Measurements from ENCODE around the gene STARD10. TPM values are rescaled to one million over a fixed set of nuclear protein-coding genes. Genes with fewer than 3 reads are reported as not detected.

The STARD10 gene
- total and polyA plus RNA-seq, 2 donors (not counting 3 experiments of a cell fraction or from before 2014, with no cell fraction given), result 16.1 to 22.5 TPM

DNA sequence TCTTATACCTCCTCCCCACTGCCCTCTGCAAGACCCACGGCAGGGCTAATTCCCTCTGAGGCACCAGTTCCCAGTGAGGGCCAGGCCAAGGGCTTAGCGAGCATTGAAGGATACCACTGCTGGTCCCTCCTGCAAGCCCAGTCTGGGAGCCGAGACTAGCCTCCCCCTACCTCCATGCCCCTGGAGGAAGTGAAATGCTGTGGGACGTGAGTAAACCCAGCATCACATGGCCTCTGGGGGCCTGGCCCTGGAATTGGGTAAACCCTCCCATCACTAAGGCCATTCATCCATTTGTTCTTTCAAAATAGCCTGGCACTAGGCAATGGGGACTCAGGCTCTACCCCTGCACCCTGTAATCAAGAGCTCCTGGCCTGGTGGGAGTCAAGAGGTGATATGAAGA, 66.3 kb downstream of the STARD10 start:
- Histone ChIP-seq H3K36me3 (ENCODE audit: control insufficient read depth in 2 of 2, extremely low read depth in 1 of 2, insufficient read depth in 2 of 2, low read length in 2 of 2) (no peaks in the 10 kb centered on the region), H4K20me1 (replicated peaks; ENCODE audit: control insufficient read depth, extremely low read depth, insufficient read depth, low read length) (no peaks in the 10 kb centered on the region), H3K4me2 (ENCODE audit: insufficient read depth, low read length) (no peak overlapping the region), H3K9me1 (replicated peaks; ENCODE audit: control insufficient read depth, extremely low read depth, insufficient read depth, low read length) (no peaks in the 10 kb centered on the region), H3K4me3 (replicated peaks in 1 of 3; ENCODE audit: insufficient read depth in 1 of 3, low read depth in 1 of 3, low read length in 3 of 3) (no peak overlapping the region), H3K79me2 (ENCODE audit: control insufficient read depth, insufficient read depth, low read length) (no peaks in the 10 kb centered on the region), H3K9ac (replicated peaks; ENCODE audit: extremely low read depth, insufficient read depth, low read length) (no peak overlapping the region), H3K4me1 (ENCODE audit: control insufficient read depth, extremely low read depth, insufficient read depth, low read length) (peaks cover 3% of the 10 kb centered on the region), H3K27ac (ENCODE audit: insufficient read depth, low read depth, low read length) (no peak overlapping the region), H3K27me3 (ENCODE audit: control insufficient read depth in 2 of 2, insufficient read depth in 2 of 2, low read length in 2 of 2) (no peaks in the 10 kb centered on the region), H2AFZ (ENCODE audit: low read depth, low read length) (no peak overlapping the region), H3K9me3 (replicated peaks; ENCODE audit: control insufficient read depth, insufficient read depth, low read length) (no peaks in the 10 kb centered on the region)
- CTCF ChIA-PET, result interaction anchor here (1.3 kb wide), 1 partner anchor 103 kb away, joined by 3 read pairs; no protein-coding TSS in a partner anchor
- no peak for FAIRE-seq
- DNase-seq (ENCODE audit: low read depth, low spot score), result no peak
- BruUV-seq (replicated peaks), result no TSS peak
- intact Hi-C loops (cut with micrococcal nuclease) (no loop called here), dilution Hi-C loops (cut with MboI; ENCODE audit: extremely low pct_ligation_motif_present, low sequenced_read_pairs) (no loop called here)
- TF ChIP-seq EZH2 (IDR thresholded peaks at IDR 0.05; ENCODE audit: borderline replicate concordance, low read depth, low read length, severe bottlenecking) (no peak), GATA2 (IDR thresholded peaks at IDR 0.05; ENCODE audit: insufficient read depth, insufficient read length, low read depth, low read length) (no peak), JUN (IDR thresholded peaks at IDR 0.05; ENCODE audit: borderline replicate concordance, insufficient read depth, insufficient read length, low read depth) (no peak)
- POLR2A ChIA-PET, result no interaction called here

DNA sequence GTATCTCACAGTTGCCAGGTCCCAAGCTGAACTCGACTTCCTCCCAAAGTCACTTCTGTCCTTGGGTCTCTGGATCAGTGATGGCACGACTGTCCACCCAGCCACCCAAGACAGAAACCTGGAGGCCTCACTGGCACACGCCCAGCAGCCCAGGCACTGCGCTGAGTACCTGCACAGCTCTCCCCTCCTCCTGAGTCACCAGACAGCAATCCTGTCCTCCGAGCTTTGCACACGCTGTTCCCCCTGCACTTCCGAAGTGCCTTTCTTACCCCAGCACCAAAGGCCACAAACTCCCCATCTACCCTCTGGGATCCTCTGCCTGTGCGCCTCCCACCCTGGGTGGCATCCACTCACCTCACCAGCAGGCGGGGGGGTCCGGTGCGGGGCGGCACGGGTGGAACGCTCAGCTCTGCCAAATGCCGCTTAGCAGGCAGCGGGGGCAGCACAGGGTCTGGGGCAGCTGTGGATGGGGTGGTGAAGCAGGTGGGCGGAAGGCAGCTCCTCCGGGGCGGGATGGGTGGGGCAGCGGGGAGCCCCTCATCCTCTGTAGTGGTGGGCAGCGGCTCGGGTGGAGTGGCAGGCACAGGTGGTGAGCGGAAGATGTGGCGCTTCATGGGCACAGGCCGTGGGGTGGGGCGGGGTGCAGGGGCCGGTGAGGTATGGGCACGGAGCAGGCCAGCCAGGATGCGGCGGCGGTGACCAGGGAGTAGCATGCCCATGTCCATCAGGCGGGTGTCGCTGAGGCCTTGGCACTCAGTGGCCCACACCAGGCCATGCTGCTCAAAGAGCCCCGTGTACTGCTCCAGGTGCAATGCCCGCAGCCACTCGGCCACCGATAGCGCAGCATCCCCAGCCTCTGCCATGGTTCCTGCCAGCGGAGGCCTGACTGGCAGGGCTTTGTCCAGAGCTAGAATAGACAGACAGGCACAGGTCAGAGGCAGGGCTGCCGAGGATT, 67.3 kb downstream of the STARD10 start:
- CTCF ChIA-PET, result interaction anchor here (1.3 to 6.0 kb wide), 8 partner anchors 14 to 562 kb away, joined by 3 to 136 read pairs (median 22); partner anchors contain the start of gene STARD10
- H4K20me1 ChIP-seq (replicated peaks; ENCODE audit: control insufficient read depth, extremely low read depth, insufficient read depth, low read length), result no peaks in the 10 kb centered on the region
- intact Hi-C loops (cut with micrococcal nuclease), result no loop called here
- TF ChIP-seq JUN (IDR thresholded peaks at IDR 0.05; ENCODE audit: borderline replicate concordance, insufficient read depth, insufficient read length, low read depth) (no peak), EZH2 (IDR thresholded peaks at IDR 0.05; ENCODE audit: borderline replicate concordance, low read depth, low read length, severe bottlenecking) (no peak), POLR2A (IDR thresholded peaks at IDR 0.05; ENCODE audit: low read depth, low read length) (no peak), GATA2 (IDR thresholded peaks at IDR 0.05; ENCODE audit: insufficient read depth, insufficient read length, low read depth, low read length) (no peak), MYC (IDR thresholded peaks at IDR 0.05; ENCODE audit: low read depth, low read length) (no peak), FOS (IDR thresholded peaks at IDR 0.05; ENCODE audit: borderline replicate concordance, insufficient read depth, low read length) (no peak), POLR2AphosphoS5 (IDR thresholded peaks at IDR 0.05; ENCODE audit: insufficient read depth, low read depth, low read length) (no peak)
- TF ChIP-seq, protein P1, sequence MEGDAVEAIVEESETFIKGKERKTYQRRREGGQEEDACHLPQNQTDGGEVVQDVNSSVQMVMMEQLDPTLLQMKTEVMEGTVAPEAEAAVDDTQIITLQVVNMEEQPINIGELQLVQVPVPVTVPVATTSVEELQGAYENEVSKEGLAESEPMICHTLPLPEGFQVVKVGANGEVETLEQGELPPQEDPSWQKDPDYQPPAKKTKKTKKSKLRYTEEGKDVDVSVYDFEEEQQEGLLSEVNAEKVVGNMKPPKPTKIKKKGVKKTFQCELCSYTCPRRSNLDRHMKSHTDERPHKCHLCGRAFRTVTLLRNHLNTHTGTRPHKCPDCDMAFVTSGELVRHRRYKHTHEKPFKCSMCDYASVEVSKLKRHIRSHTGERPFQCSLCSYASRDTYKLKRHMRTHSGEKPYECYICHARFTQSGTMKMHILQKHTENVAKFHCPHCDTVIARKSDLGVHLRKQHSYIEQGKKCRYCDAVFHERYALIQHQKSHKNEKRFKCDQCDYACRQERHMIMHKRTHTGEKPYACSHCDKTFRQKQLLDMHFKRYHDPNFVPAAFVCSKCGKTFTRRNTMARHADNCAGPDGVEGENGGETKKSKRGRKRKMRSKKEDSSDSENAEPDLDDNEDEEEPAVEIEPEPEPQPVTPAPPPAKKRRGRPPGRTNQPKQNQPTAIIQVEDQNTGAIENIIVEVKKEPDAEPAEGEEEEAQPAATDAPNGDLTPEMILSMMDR (IDR thresholded peaks at IDR 0.05; ENCODE audit: extremely low read depth in 1 of 2, insufficient read depth in 1 of 2, low read depth in 1 of 2, low read length in 2 of 2), result no peak
- TF ChIP-seq, protein P2, sequence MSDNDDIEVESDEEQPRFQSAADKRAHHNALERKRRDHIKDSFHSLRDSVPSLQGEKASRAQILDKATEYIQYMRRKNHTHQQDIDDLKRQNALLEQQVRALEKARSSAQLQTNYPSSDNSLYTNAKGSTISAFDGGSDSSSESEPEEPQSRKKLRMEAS (IDR thresholded peaks at IDR 0.05; ENCODE audit: insufficient read depth, insufficient read length), result no peak
- H3K9me1 ChIP-seq (replicated peaks; ENCODE audit: control insufficient read depth, extremely low read depth, insufficient read depth, low read length), result no peaks in the 10 kb centered on the region
- no peak overlapping the region for H2AFZ ChIP-seq (ENCODE audit: low read depth, low read length)
- no peak overlapping the region for H3K27ac ChIP-seq (ENCODE audit: insufficient read depth, low read depth, low read length)
- BruUV-seq (replicated peaks), result no TSS peak
- no peak for FAIRE-seq
- no peaks in the 10 kb centered on the region for H3K9me3 ChIP-seq (replicated peaks; ENCODE audit: control insufficient read depth, insufficient read depth, low read length)
- peaks cover 5% of the 10 kb centered on the region for H3K79me2 ChIP-seq (ENCODE audit: control insufficient read depth, insufficient read depth, low read length)
- POLR2A ChIA-PET, result interaction anchor here (1.5 kb wide), 1 partner anchor 86 kb away, joined by 4 read pairs; no protein-coding TSS in a partner anchor
- dilution Hi-C loops (cut with MboI; ENCODE audit: extremely low pct_ligation_motif_present, low sequenced_read_pairs), result no loop called here
- H3K4me3 ChIP-seq (replicated peaks in 1 of 3; ENCODE audit: insufficient read depth in 1 of 3, low read depth in 1 of 3, low read length in 3 of 3), result no peak overlapping the region
- H3K4me2 ChIP-seq (ENCODE audit: insufficient read depth, low read length), result no peak overlapping the region
- no peaks in the 10 kb centered on the region for H3K27me3 ChIP-seq (ENCODE audit: control insufficient read depth in 2 of 2, insufficient read depth in 2 of 2, low read length in 2 of 2)
- no peak overlapping the region for H3K9ac ChIP-seq (replicated peaks; ENCODE audit: extremely low read depth, insufficient read depth, low read length)
- DNase-seq (ENCODE audit: low read depth, low spot score), result no peak
- H3K36me3 ChIP-seq (ENCODE audit: control insufficient read depth in 2 of 2, extremely low read depth in 1 of 2, insufficient read depth in 2 of 2, low read length in 2 of 2), result no peaks in the 10 kb centered on the region
- H3K4me1 ChIP-seq (ENCODE audit: control insufficient read depth, extremely low read depth, insufficient read depth, low read length), result peaks cover 5% of the 10 kb centered on the region
